Type B pancreatic cell (in vitro differentiated cells): ENCODE measurements around the gene CELF4. TPM values are rescaled to one million over a fixed set of nuclear protein-coding genes. Genes with fewer than 3 reads are reported as not detected.
A peak's percentile ranks its signal among the peaks of the same experiment; 100 is the strongest.

ENCODE experiments used
- DNase-seq: peaks from one replicate; pipeline ENCODE4 v3.0.0; 2021; ENCODE audit warnings: mixed read lengths; ENCODE audit not compliant: unreplicated experiment; ENCODE audit errors: extremely low spot score
- H3K27ac Mint-ChIP-seq: 2 replicates; pipeline ENCODE4 v1.8.0; 2021; ENCODE audit warnings: mild to moderate bottlenecking, mixed read lengths
- H3K27me3 Mint-ChIP-seq: 2 replicates; pipeline ENCODE4 v1.8.0; 2021; ENCODE audit warnings: mixed read lengths
- H3K36me3 Mint-ChIP-seq: 2 replicates; pipeline ENCODE4 v1.8.0; 2021; ENCODE audit warnings: mixed read lengths
- H3K4me1 Mint-ChIP-seq: one replicate; pipeline ENCODE4 v1.8.0; 2021; ENCODE audit warnings: mixed read lengths; ENCODE audit not compliant: unreplicated experiment
- H3K4me3 Mint-ChIP-seq: 2 replicates; pipeline ENCODE4 v1.8.0; 2021; ENCODE audit warnings: mild to moderate bottlenecking, mixed read lengths
- H3K9me3 Mint-ChIP-seq: 2 replicates; pipeline ENCODE4 v1.8.0; 2021; ENCODE audit warnings: mixed read lengths
- CTCF ChIP-seq: fragments of 200-600 bp; sonication (generic); conservative IDR thresholded peaks from 2 replicates; pipeline ENCODE4 v1.5.0; 2021; ENCODE audit warnings: antibody characterized with exemption, mild to moderate bottlenecking
- total RNA-seq: library from RNA; stranded (reverse); gene quantifications from 2 replicates; pipeline ENCODE4 v1.2.1, GENCODE V29; 2021; ENCODE audit warnings: low replicate concordance

CELF4 gene
- total RNA-seq, 1 donor from 2014 or later = 9.2 TPM

GRCh38 chr18:37489011-37489410 is 76.6 kb downstream of the CELF4 start:
- H3K27me3 Mint-ChIP-seq = peaks cover 69% of the 10 kb centered on the region
- TF ChIP-seq CTCF = no peak
- H3K27ac Mint-ChIP-seq = no peak overlapping the region
- H3K36me3 Mint-ChIP-seq = no peaks in the 10 kb centered on the region
- no peak overlapping the region for H3K4me3 Mint-ChIP-seq
- peaks cover 48% of the 10 kb centered on the region for H3K4me1 Mint-ChIP-seq
- no peak for DNase-seq
- H3K9me3 Mint-ChIP-seq = no peaks in the 10 kb centered on the region

GRCh38 chr18:37487400-37487867 is 78.2 kb downstream of the CELF4 start:
- peaks cover 74% of the 10 kb centered on the region for H3K27me3 Mint-ChIP-seq
- H3K9me3 Mint-ChIP-seq = no peaks in the 10 kb centered on the region
- no peak for DNase-seq
- TF ChIP-seq CTCF = no peak
- H3K27ac Mint-ChIP-seq = peak overlapping the region; percentile 41
- peaks cover 43% of the 10 kb centered on the region for H3K4me1 Mint-ChIP-seq
- H3K4me3 Mint-ChIP-seq = peak overlapping the region; percentile 71
- no peaks in the 10 kb centered on the region for H3K36me3 Mint-ChIP-seq

- Mint-ChIP-seq H3K4me3 (peak overlapping the region; percentile 71), H3K27me3 (peaks cover 79% of the 10 kb centered on the region), H3K27ac (peak overlapping the region; percentile 41), H3K9me3 (no peaks in the 10 kb centered on the region), H3K4me1 (peaks cover 46% of the 10 kb centered on the region), H3K36me3 (no peaks in the 10 kb centered on the region)
- no peak for TF ChIP-seq CTCF
- DNase-seq = no peak
Measured at GRCh38 chr18:37486848-37487247, 78.8 kb downstream of the CELF4 start.

- no peak for DNase-seq
- Mint-ChIP-seq H3K4me3 (peak overlapping the region; percentile 81), H3K27ac (no peak overlapping the region), H3K4me1 (peaks cover 45% of the 10 kb centered on the region), H3K9me3 (no peaks in the 10 kb centered on the region), H3K36me3 (no peaks in the 10 kb centered on the region), H3K27me3 (peaks cover 84% of the 10 kb centered on the region)
- TF ChIP-seq CTCF = peak; percentile 71
Measured at GRCh38 chr18:37484983-37485834, 80.4 kb downstream of the CELF4 start.

- TF ChIP-seq CTCF = no peak
- DNase-seq = no peak
- H3K4me3 Mint-ChIP-seq = peak overlapping the region; percentile 81
- no peak overlapping the region for H3K27ac Mint-ChIP-seq
- H3K9me3 Mint-ChIP-seq = no peaks in the 10 kb centered on the region
- H3K27me3 Mint-ChIP-seq = peaks cover 85% of the 10 kb centered on the region
- no peaks in the 10 kb centered on the region for H3K36me3 Mint-ChIP-seq
- H3K4me1 Mint-ChIP-seq = peaks cover 45% of the 10 kb centered on the region
Measured at GRCh38 chr18:37483984-37484819, 81.4 kb downstream of the CELF4 start.
